Activated T-cell treated with anti-CD3 and anti-CD28 coated beads, Interleukin-2, amount 50 U/mL, for 24 hours (primary cell): Measurements from ENCODE around the gene RHBDL1.

Experiments
- DNase-seq: peaks from one replicate; pipeline ENCODE4 v3.0.0-alpha.2; 2020
- H3K27ac Mint-ChIP-seq: 2 replicates; pipeline ENCODE4 v1.8.0; 2020; ENCODE audit warnings: mild to moderate bottlenecking, mixed read lengths
- H3K27me3 Mint-ChIP-seq: 2 replicates; pipeline ENCODE4 v1.8.0; 2020; ENCODE audit warnings: mixed read lengths
- H3K36me3 Mint-ChIP-seq: 2 replicates; pipeline ENCODE4 v1.8.0; 2020; ENCODE audit warnings: low read depth, mixed read lengths
- H3K4me1 Mint-ChIP-seq: 2 replicates; pipeline ENCODE4 v1.8.0; 2020; ENCODE audit warnings: low read depth, mixed read lengths
- H3K4me3 Mint-ChIP-seq: 2 replicates; pipeline ENCODE4 v1.8.0; 2020; ENCODE audit warnings: mild to moderate bottlenecking, moderate library complexity, mixed read lengths
- H3K9me3 Mint-ChIP-seq: 2 replicates; pipeline ENCODE4 v1.8.0; 2020; ENCODE audit warnings: mixed read lengths

The RHBDL1 gene

DNA sequence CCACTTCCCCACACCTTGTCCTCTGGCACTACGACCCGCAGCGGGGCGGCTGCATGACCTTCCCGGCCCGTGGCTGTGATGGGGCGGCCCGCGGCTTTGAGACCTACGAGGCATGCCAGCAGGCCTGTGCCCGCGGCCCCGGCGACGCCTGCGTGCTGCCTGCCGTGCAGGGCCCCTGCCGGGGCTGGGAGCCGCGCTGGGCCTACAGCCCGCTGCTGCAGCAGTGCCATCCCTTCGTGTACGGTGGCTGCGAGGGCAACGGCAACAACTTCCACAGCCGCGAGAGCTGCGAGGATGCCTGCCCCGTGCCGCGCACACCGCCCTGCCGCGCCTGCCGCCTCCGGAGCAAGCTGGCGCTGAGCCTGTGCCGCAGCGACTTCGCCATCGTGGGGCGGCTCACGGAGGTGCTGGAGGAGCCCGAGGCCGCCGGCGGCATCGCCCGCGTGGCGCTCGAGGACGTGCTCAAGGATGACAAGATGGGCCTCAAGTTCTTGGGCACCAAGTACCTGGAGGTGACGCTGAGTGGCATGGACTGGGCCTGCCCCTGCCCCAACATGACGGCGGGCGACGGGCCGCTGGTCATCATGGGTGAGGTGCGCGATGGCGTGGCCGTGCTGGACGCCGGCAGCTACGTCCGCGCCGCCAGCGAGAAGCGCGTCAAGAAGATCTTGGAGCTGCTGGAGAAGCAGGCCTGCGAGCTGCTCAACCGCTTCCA, 42.0 kb upstream of the RHBDL1 start:
- H3K4me3 Mint-ChIP-seq = no peak overlapping the region
- H3K4me1 Mint-ChIP-seq = peaks cover 15% of the 10 kb centered on the region
- no peaks in the 10 kb centered on the region for H3K27me3 Mint-ChIP-seq
- peaks cover 23% of the 10 kb centered on the region for H3K36me3 Mint-ChIP-seq
- H3K27ac Mint-ChIP-seq = no peak overlapping the region
- no peak for DNase-seq
- no peaks in the 10 kb centered on the region for H3K9me3 Mint-ChIP-seq

DNA sequence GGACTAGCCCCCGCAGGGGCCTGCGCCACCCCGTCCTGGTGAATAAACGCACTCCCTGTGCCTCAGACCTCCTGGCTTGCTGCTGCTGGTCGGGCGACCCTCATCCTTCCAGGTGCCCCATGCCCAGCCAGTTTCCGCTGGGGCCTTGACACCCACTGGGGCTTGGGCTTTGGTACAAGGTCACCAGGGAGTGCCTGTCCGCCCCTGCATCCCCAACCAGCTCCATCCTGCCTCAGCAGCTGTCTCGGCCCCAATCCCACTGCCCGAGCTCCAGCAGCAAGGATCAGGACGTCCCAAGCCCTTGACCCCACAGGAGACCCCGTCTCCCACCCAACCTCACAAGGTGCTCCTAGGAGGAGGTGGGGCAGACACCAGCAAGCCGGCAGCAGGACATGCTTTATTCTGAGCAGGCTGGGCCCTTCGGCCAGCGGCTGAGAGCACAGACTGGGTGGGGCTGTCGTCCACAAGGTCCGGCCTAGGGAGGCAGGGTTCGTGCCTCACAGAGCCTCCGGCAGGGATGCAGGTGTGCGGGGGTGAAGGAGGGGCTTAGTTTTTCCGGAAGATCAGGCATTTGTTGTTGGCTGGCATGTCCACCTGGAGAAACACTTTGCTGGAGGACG, 41.3 kb upstream of the RHBDL1 start:
- Mint-ChIP-seq H3K36me3 (peaks cover 21% of the 10 kb centered on the region), H3K27me3 (no peaks in the 10 kb centered on the region), H3K4me3 (peak overlapping the region; percentile 86), H3K27ac (peak overlapping the region; percentile 81), H3K9me3 (no peaks in the 10 kb centered on the region), H3K4me1 (peaks cover 15% of the 10 kb centered on the region)
- no peak for DNase-seq

DNA sequence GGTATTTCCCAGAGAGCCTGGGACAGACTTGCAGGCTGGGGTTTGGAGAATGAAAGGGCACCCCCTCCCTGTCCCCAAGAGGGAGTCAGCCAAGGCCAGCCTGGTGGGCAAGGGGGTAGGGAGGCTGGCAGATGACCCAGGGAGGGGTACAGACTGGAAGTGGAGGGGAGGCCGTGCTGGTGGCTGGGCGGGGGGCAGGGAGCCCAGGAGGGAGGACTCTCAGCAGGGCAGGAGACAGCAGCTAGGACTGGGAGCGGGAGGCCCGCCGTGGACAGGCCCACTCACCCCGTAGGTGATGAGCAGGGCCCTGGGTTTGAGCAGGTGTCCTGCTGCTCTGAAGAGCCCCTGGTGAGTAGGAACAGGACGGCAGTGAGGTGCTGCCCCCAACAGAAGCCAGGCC, 40.5 kb upstream of the RHBDL1 start:
- Mint-ChIP-seq H3K27ac (peak overlapping the region; percentile 81), H3K4me1 (peaks cover 15% of the 10 kb centered on the region), H3K36me3 (peaks cover 21% of the 10 kb centered on the region), H3K4me3 (peak overlapping the region; percentile 86), H3K9me3 (no peaks in the 10 kb centered on the region), H3K27me3 (no peaks in the 10 kb centered on the region)
- DNase-seq = no peak

DNA sequence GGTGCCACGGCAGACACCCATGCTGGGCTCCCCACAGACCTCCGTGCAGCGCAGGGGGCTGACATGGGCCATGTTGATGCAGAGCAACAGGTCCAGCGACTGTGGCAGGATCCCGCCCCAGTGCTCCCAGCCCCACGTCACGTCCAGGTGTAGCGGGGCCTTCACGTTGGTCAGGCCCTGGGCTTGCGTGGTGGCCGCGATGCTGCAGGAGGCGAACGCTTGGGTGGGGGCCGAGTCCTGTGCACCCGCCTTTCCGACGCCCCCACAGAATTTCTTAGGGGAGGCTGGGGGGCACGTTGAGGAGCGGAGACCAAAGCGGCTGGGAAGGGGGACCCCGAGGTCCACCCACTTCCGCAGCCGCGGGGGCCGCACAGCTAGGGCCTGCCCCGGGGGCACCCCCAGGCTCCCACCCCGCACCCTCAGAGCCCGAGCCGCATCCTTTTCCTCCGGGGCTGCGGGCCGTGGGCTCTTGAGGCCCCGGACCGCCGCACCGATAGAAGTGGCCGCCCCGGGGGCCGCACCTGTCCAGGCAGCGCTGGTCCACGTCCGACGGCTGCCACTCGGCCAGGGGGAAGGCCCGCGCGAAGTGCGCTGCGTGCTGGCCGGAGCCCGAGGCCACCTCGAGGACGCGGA, 39.8 kb upstream of the RHBDL1 start:
- Mint-ChIP-seq H3K9me3 (no peaks in the 10 kb centered on the region), H3K27me3 (no peaks in the 10 kb centered on the region), H3K4me3 (peak overlapping the region; percentile 86), H3K27ac (peak overlapping the region; percentile 47), H3K36me3 (peaks cover 21% of the 10 kb centered on the region), H3K4me1 (peaks cover 17% of the 10 kb centered on the region)
- DNase-seq = peak; percentile 60

DNA sequence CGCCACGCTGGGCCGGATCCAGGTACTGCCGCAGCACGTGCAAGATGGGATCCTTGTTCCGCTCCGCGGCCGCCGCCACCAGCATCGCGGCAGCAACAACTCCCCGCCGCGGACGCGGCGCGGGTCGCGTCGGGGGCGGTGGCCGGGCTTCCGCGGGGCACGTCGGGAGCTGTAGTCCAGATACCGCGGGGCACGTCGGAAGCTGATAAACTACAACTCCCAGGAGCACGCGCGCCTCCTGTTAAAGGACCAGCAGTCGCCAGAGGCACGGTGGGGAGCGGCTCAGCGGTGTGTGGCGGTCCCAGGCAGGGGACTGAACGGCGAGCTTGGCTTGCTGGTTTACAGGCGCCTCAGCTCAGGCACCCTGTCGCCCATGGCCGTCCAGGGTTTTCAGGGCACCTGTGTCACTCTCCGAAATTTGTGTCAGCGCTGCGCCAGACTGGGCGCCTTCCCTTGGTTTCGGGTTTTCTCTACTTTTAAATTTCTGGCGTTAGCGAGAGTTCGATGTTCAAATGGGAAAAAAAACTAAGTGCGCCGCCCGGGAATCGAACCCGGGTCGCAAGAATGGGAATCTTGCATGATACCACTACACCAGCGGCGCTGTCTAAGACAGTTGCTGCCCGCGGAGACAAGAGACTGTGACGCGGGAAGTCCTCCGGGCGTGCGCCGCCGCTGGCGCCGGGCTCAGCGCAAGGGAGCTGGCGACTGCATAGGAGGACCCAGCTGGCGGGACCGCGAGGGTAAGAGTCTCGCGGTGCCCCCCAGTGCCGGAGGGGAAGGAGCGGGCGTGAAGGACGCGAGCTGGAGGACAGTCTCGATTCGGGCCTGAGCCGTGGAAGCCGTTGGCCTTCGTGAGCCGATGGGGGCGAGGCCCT, 39.0 kb upstream of the RHBDL1 start, which contains the start of gene METTL26:
TSS of gene METTL26 (minus strand) at position 100 of the 875 bp plus-strand sequence. CDS start at position 85, 15 bp downstream.
- H3K36me3 Mint-ChIP-seq = peaks cover 21% of the 10 kb centered on the region
- H3K4me1 Mint-ChIP-seq = peaks cover 17% of the 10 kb centered on the region
- no peaks in the 10 kb centered on the region for H3K27me3 Mint-ChIP-seq
- H3K9me3 Mint-ChIP-seq = no peaks in the 10 kb centered on the region
- peak within 1 kb of the TSS; percentile 98 for H3K27ac Mint-ChIP-seq
- peak within 1 kb of the TSS; percentile 86 for H3K4me3 Mint-ChIP-seq
- peak; percentile 99 for DNase-seq

DNA sequence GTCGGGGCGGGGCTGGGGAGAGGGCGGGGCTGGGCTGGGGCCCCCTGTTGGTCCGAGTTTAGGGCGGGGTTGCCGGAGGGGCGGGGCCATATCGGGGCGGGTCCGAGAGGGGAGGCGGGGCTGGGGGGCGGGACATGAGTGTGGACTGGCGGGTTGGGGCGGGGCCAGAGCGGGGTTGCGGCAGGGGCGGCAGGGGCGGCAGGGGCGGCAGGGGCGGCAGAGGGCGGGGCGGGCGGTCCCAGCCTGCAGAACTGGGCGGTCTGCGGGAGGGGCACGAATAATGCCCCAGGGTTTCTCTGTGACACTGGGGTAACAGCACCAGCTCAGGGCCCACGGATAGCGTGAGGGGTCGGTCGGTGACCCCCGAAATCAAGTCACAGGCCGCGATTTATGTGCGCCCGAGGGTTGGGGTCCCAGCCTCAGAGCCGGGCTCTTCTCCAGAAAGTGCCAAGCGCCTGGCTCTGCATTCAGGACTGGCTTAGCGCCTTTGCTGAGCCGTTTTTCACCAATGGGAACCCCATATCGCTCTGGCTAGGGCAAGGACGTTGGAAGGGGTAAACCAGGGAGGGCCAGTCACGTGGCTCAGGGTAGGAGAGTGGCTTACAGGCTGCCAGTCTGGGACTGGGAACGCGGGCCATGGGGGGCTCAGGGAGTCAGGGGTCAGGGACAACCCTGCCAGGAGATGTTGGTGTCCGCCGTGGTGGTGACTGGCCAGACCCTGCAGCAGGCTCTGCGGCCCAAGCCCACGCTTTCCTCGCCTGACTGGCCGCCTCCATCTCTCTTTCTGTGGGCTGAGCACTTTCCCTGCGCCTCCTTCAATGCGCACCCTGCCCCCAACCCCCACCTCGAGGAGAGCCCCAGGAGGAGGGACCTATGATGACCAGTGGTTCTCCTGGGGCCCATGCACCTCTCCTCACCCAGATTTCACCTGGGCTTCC, 38.1 kb upstream of the RHBDL1 start:
- DNase-seq = no peak
- Mint-ChIP-seq H3K27me3 (no peaks in the 10 kb centered on the region), H3K4me1 (peaks cover 17% of the 10 kb centered on the region), H3K4me3 (peak overlapping the region; percentile 86), H3K9me3 (no peaks in the 10 kb centered on the region), H3K36me3 (peaks cover 21% of the 10 kb centered on the region), H3K27ac (peak overlapping the region; percentile 98)

DNA sequence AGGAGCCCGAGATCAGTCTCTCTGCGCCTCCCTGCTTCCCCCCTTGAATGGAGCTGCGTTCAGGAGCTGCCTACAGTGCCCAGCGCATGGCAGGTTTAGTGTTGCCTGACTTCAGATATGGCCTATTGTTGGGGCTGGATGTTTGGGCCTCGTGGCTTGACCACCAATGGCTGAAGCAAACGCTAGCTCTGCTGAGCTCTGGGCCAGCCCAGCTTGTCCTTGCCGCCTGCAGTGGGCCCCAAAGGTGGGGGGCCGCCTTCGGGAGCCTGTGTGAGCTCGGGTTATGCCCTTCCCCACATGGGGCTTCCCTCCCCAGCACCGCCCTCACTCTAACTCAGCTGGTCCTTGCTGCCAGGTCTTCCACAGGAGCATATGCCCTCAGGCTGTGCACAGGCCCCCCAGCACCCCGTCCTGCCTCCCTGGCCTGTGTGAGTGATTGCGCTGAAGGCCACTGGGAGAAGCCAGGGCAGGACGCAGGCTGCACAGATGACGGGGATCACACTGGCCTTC, 37.4 kb upstream of the RHBDL1 start:
- Mint-ChIP-seq H3K27ac (no peak overlapping the region), H3K4me3 (no peak overlapping the region)

DNA sequence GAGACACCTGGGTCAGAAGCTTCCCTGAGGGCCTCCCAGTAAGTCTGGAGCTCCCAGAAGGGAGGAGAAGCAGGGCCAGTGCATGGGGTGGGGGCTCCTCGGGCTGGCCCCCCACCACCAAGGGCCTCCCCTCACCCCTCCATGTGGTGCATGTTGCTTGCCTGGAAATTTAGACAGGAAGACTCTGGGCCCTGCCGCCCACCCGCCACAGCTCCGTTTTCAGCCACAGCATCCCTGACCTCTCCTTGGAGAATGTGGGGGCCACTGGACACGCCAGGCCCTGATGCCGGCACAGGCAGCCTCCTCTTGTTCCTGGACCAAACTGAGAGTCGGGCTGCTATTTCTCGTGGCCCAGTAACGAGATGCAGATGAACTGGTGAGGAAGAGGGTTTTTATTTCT, 36.6 kb upstream of the RHBDL1 start:
- H3K36me3 Mint-ChIP-seq = peaks cover 24% of the 10 kb centered on the region
- no peak overlapping the region for H3K4me3 Mint-ChIP-seq
- peaks cover 25% of the 10 kb centered on the region for H3K4me1 Mint-ChIP-seq
- H3K27me3 Mint-ChIP-seq = no peaks in the 10 kb centered on the region
- DNase-seq = no peak
- H3K27ac Mint-ChIP-seq = no peak overlapping the region
- H3K9me3 Mint-ChIP-seq = no peaks in the 10 kb centered on the region

More for the DNA sequence above, 37.4 kb upstream of the RHBDL1 start:
- no peaks in the 10 kb centered on the region for H3K9me3 Mint-ChIP-seq
- H3K36me3 Mint-ChIP-seq = peaks cover 24% of the 10 kb centered on the region
- no peak for DNase-seq
- peaks cover 21% of the 10 kb centered on the region for H3K4me1 Mint-ChIP-seq
- H3K27me3 Mint-ChIP-seq = no peaks in the 10 kb centered on the region

DNA sequence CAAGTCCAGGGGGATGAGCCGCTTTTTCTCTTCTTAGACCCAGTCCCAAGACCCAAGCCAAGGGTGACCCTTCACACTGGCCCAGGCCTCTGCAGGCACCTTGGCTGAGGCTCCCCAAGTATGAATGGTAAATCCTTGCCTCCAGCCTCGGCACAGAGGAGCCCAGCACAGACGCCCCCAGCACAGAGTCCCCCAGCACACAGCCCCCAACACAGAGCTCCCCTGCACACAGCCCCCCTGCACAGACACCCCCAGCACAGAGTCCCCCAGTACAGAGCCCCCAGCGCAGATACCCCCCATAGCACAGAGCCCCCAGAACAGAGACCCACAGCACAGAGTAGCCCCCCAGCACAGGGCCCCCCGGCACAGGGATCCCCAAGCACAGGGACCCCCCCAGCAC, 34.9 kb upstream of the RHBDL1 start:
- Mint-ChIP-seq H3K36me3 (peaks cover 24% of the 10 kb centered on the region), H3K4me3 (no peak overlapping the region), H3K27me3 (no peaks in the 10 kb centered on the region), H3K4me1 (peaks cover 28% of the 10 kb centered on the region), H3K27ac (no peak overlapping the region), H3K9me3 (no peaks in the 10 kb centered on the region)
- no peak for DNase-seq

DNA sequence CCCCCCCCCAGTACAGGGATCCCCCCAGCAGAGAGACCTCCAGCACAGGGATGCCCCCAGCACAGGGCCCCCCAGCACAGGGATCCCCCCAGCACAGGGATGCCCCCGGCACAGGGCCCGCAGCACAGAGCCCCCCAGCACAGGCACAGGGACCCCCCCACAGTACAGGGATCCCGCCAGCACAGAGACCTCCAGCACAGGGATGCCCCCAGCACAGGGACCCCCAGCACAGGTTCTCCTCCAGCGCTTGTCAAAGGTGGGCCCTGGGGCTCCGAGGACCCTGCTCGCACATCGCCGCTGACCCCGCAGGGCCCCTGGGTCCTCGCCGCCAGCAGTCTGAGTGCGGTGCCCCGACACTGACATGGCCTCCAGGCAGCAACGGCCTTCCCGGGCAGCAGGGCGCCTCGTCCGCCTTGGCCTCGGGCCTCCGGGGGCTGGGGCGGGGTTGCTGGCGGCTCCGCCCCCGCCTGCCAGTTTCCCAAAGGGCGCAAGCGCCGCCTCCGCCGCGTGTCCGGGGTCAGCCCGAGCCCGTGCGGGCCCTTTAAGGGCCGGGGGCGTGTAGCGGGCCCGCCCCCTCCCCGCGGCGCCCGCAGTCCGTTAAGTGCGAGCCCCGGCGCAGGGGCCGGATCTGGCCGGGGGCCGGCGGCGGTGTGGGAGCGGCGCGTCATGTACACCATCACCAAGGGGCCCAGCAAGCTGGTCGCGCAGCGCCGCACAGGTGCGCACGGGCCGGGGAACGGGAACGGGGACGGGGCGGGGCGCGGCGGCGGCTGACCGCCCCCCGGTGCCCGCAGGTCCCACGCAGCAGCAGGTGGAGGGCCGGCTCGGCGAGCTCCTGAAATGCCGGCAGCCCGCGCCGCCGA, 33.9 kb upstream of the RHBDL1 start, which contains the start of gene MCRIP2:
TSS of gene MCRIP2 (plus strand) at position 503 of the 863 bp plus-strand sequence. CDS start at position 667, 164 bp downstream.
- Mint-ChIP-seq H3K27me3 (no peaks in the 10 kb centered on the region), H3K27ac (peak within 1 kb of the TSS; percentile 71), H3K4me3 (peak within 1 kb of the TSS; percentile 83), H3K36me3 (peaks cover 26% of the 10 kb centered on the region), H3K4me1 (peaks cover 25% of the 10 kb centered on the region), H3K9me3 (no peaks in the 10 kb centered on the region)
- peak; percentile 88 for DNase-seq

DNA sequence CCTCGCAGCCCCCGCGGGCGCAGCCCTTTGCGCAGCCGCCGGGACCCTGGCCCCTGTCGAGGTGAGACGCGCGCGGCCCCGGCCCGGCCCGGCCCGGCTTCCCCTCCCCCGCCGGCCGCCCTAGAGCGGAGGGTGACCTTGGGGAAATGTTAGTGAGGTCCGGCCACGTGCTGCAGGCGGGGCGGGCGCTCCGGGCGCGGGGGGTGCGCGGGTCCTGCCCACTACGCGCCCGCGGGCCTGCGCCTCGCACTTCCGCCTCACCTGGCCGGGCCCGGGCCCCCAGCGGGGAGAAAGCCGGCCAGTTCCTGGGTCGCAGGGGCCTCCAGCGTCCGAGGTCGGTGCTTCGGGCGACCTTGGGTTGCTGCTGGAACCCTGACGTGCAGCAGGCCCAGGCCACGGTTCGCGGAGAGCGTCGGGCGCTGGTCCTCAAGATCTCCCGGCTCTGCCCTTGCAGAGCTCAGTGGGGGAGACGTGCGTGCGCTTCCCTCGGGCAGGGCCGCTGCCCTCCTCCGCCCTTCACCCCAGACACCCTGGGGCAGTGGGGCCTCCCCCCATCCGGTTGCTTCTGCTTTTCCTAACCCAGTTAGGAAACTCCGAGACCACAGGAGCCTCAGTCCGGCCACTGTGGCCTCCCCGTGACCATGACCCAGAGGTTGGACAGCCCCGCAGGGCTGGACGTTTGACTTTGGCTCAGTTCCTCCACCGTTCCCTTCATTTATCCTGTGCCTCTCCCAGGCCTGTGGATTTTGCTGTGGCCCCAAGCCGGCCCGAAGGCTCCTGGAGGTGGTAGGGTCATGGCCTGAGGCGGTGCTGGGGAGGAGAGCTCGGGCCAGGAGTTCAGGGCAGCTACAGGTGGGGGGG, 33.1 kb upstream of the RHBDL1 start:
- Mint-ChIP-seq H3K4me1 (peaks cover 25% of the 10 kb centered on the region), H3K9me3 (no peaks in the 10 kb centered on the region), H3K27ac (peak overlapping the region; percentile 71), H3K4me3 (peak overlapping the region; percentile 83), H3K36me3 (peaks cover 31% of the 10 kb centered on the region), H3K27me3 (no peaks in the 10 kb centered on the region)
- DNase-seq = peak; percentile 68

DNA sequence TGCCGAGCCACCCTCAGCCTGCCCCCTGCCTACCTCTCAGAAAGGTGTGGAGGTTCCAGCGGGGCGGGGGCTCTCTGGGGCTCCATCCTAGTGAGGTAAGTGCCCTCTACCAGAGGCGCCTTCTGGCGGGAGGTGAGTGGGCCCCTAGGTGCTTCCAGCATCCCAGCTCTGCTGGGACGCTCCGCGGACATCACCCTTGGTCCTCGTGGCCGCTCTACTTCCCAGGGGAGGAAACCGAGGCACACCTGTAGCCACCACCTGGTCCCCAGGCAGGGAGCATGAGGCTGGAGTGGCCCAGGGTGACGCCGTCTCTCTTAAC, 32.5 kb upstream of the RHBDL1 start:
- peak overlapping the region; percentile 71 for H3K27ac Mint-ChIP-seq
- peak overlapping the region; percentile 83 for H3K4me3 Mint-ChIP-seq
- no peak for DNase-seq
- H3K36me3 Mint-ChIP-seq = peaks cover 34% of the 10 kb centered on the region
- no peaks in the 10 kb centered on the region for H3K9me3 Mint-ChIP-seq
- H3K4me1 Mint-ChIP-seq = peaks cover 25% of the 10 kb centered on the region
- no peaks in the 10 kb centered on the region for H3K27me3 Mint-ChIP-seq
